NK-92 treated with Interleukin-12 subunit alpha and Interleukin-12 subunit beta, amount 100 ng/mL, for 24 hours (cell line): ENCODE data around the gene C4orf17.
A peak's percentile ranks its signal among the peaks of the same experiment; 100 is the strongest.
"Not testable (repeated sequence)": the region's sequence is repeated elsewhere in the genome, so short reads cannot be mapped to it uniquely, and the experiment has no call there.

Experiments used
- DNase-seq: peaks from one replicate; lab custom pipeline; 2025; lab: John Stamatoyannopoulos, UW

C4orf17 gene

GRCh38 chr4:99510721-99511120 lies at the start of gene C4orf17:
TSS of gene C4orf17 (plus strand) at chr4:99511021. CDS start at chr4:99513082, 2,061 bp downstream.
- no peak for DNase-seq

GRCh38 chr4:99461623-99462401 lies 49.0 kb upstream of the C4orf17 start:
- no peak for DNase-seq

GRCh38 chr4:99462875-99463464 lies 47.9 kb upstream of the C4orf17 start:
- DNase-seq, result peak; percentile 12

DNA sequence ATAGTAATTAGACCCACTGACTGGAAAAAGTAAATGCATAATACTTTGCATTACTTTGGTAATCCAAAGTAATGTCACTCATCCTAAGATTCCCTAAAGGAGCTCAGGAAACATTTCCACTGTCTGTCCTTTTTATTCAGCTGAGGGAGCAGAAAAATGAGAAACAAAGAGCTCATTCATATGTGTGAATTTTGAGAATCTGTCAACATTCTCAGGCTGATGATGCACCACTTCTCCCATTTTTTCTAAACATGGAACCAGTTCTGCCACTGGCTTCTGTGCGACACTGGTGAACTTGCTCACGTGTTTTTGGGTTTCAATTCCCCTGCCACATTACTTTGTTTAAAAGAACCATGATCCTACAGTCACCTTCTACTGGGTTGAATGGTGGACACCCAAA lies 47.3 kb upstream of the C4orf17 start:
- no peak for DNase-seq

- no peak for DNase-seq
Measured at GRCh38 chr4:99467887-99468286, 42.9 kb upstream of the C4orf17 start.

DNA sequence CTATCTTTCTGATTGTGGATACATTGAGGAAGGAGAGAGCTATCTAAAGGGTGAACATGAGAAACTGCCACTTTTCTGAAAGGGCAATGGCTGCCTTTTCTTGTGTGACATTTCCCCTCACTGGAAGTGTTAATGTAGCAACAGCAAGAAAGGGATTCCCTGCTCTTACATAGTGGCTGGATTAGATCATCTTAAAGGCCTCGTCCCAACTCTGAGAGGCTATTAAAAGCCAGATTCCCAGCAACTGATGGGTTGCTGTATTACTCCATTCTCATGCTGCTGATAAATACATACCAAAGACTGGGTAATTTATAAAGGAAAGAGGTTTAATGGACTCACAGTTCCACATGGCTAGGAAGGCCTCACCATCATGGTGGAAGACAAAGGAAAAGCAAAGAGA lies 41.9 kb upstream of the C4orf17 start:
- no peak for DNase-seq

DNA sequence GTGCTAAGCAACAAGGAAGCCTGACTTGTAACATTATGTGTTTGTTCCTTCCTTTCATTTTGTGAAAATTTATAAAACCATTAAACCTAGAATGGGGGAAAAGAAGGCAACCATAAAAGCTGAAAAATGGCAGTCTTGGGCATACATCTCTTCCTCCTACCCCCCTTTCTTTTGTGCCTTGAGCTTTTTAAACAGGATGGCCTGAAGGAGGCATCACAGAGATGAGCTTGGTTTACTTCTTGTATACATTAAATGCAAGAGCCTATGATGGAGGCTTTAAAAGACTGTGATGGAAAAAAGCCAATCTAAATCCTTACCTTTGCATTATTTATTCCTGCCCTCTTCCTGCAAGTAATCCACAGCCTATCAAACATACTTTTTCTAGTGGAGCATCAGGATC lies 39.5 kb upstream of the C4orf17 start:
- no peak for DNase-seq

GRCh38 chr4:99471896-99472295 lies 38.9 kb upstream of the C4orf17 start:
- no peak for DNase-seq

GRCh38 chr4:99473131-99473530 lies 37.7 kb upstream of the C4orf17 start:
- DNase-seq, result no peak

GRCh38 chr4:99483636-99484035 lies 27.2 kb upstream of the C4orf17 start:
- no peak for DNase-seq

GRCh38 chr4:99485212-99485611 lies 25.6 kb upstream of the C4orf17 start:
- no peak for DNase-seq

GRCh38 chr4:99486648-99487047 lies 24.2 kb upstream of the C4orf17 start:
- DNase-seq, result not testable (repeated sequence)

GRCh38 chr4:99490286-99490685 lies 20.5 kb upstream of the C4orf17 start:
- no peak for DNase-seq

DNA sequence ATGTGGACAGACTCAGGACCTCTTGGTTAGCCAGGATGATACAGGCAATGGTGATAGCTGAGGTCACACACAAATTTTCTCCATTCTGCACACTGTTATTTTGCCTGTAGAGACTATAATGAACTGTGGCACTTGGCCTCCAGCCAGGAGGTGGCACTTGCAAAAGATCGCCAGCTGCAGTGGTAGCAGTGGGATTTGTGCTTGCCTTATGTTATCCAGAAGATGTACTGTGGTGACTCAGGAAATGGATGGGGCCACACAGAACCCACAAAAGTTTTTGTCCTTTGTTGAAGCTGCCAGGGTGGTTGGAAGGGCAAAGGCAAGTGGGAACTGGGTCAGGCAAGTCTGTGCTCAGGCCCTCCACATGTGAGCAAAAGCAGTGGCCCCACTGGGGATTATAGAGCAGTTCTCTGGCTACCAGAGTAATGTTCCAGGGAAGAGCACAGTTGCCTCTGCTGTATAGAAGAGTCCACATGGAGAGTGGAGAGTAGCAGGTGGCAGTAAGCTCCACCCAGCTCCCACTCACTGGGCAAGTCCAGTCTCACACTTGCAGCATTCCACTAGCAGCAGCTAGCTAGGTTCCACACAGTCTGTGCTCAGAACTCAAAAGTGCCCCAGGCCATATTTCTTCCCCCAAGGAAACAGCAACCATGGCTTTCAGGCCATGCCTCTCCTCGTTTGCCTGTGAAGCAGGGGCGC lies 5.9 kb upstream of the C4orf17 start:
- DNase-seq, result no peak

DNA sequence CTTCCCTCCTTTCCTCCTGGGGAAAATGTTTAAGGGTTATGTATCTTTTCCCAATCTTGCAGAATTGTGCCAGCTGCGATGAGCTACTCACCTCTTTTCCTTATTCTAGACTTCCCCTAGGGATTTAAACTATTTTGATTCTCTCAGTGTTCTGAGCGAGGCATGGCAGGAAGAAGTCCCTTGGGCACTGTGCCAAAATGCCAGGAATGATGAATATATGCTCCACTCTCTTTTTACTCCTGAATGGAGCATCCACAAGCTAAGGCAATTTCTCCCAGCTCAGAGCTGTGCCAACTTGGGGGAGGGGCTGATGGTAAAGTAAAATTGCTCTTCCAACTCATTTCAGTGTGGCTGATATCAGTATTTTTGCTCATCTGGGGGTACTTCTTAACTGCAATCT lies 4.0 kb upstream of the C4orf17 start:
- no peak for DNase-seq

DNA sequence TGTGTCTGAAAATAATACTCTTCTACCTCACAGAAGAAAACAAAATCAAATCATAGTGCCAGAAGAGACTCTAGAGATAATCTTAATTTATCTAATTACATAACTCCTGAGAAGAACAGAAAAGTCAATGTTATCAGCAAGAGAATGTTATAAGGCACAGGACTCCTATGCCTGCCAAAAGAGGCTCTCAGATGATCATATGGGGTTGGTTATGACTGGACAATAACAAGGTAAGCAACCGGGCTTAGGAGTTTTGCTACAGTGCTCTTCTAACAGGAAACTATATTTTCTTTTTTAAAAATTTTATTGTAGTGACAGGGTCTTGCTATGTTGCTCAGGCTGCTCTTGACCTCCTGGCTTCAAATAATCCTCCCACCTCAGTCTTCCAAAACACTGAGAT lies 3.5 kb upstream of the C4orf17 start:
- DNase-seq, result no peak

DNA sequence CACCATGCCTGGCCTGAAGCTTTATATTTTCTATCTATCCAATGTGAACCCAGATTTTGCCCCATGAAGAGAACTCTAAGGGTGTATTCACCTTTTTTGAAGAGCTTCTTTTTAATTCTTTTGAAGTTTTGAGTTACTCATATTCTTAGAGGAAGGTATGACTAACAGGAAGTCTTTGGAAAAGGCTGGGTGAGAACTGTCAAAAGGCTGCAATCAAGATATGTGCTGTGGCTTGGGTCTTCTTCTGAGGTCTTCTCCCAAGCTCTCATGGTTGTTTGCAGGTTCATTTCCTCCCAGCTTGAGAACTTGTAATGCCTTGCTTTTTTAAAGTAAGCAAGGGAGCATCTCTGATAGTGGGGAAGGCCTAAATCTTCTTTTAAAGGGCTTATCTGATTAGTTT lies 3.1 kb upstream of the C4orf17 start:
- DNase-seq, result no peak

GRCh38 chr4:99518601-99519295 lies 7.9 kb downstream of the C4orf17 start:
- DNase-seq, result no peak

DNA sequence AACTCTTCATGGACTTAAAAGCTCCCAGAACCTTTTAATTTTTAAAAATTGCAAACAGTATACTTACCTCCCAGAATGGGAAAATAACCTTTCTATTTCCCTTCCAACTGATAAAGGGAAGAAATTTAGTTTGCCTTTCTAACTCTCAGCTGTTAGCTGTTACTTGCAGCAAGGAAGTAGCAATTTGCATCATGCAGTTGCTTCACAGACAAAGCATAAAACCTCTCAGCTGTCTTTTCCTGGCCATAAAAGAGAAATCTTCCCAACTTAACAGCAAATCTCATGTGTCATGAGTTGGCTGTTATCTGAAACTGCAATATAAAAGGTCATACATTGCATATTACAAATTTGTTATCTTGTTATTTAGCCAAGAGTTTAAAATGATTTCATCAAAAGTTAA lies 18.4 kb downstream of the C4orf17 start:
- no peak for DNase-seq

- no peak for DNase-seq
Measured at GRCh38 chr4:99529956-99530355, 19.1 kb downstream of the C4orf17 start.

- not testable (repeated sequence) for DNase-seq
Measured at GRCh38 chr4:99534699-99535098, 23.9 kb downstream of the C4orf17 start.

- DNase-seq, result no peak
Measured at GRCh38 chr4:99536271-99536670, 25.4 kb downstream of the C4orf17 start.

GRCh38 chr4:99536848-99537247 lies 26.0 kb downstream of the C4orf17 start:
- DNase-seq, result no peak
